IPS-18a (cell line): Measurements from ENCODE around the gene FUBP1.
A peak's percentile ranks its signal among the peaks of the same experiment; 100 is the strongest.
"Not testable (repeated sequence)": the region's sequence is repeated elsewhere in the genome, so short reads cannot be mapped to it uniquely, and the experiment has no call there.

ENCODE experiments used
- H3K27ac ChIP-seq: one replicate; pipeline ENCODE4 v1.5.1; 2013; ENCODE audit warnings: low read length
- H3K27me3 ChIP-seq: one replicate; pipeline ENCODE4 v1.6.1; 2013; ENCODE audit warnings: mild to moderate bottlenecking, low read length; ENCODE audit not compliant: control insufficient read depth, insufficient read depth
- H3K36me3 ChIP-seq: one replicate; pipeline ENCODE4 v1.6.1; 2013; ENCODE audit warnings: low read depth, low read length; ENCODE audit not compliant: control insufficient read depth
- H3K4me1 ChIP-seq: one replicate; pipeline ENCODE4 v1.6.1; 2013; ENCODE audit warnings: low read depth, low read length; ENCODE audit not compliant: control insufficient read depth
- H3K4me3 ChIP-seq: one replicate; pipeline ENCODE4 v1.5.1; 2013; ENCODE audit warnings: low read length
- H3K9ac ChIP-seq: one replicate; pipeline ENCODE4 v1.6.1; 2013; ENCODE audit warnings: mild to moderate bottlenecking, low read length, moderate library complexity
- H3K9me3 ChIP-seq: one replicate; pipeline ENCODE4 v1.6.1; 2013; ENCODE audit warnings: low read depth, low read length; ENCODE audit not compliant: control insufficient read depth

FUBP1 gene

DNA sequence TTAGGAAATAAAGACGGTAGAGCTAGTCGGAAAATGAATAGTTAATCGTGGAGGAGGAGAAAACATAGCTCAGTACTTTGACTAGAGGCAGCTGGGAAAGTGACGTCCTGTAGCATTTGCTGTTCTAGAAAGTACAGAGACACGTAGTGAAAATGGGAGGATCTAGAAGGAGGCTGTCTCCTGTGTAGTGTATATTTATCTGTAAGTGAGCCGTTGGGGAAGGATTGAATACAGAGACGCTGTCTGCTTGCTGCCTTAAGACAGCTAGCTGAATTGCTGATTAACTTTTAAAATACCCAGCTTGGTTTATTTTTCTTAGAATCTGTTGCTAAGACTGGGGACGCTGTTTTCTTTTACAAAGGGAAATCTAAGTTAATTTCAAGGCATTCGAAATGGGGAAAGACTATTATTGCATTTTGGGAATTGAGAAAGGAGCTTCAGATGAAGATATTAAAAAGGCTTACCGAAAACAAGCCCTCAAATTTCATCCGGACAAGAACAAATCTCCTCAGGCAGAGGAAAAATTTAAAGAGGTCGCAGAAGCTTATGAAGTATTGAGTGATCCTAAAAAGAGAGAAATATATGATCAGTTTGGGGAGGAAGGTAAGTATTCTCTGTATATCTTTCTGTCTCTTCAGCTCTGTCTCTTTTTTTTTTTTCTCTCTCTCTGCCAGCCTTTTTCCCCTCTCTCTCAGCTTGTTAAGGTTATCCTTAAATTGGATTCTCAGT is 26.0 kb upstream of the FUBP1 start, which contains the start of gene DNAJB4:
TSS of gene DNAJB4 (plus strand) at position 221 of the 729 bp plus-strand sequence. CDS start at position 393, 172 bp downstream.
- H3K4me1 ChIP-seq = peaks cover 15% of the 10 kb centered on the region
- peak within 1 kb of the TSS; percentile 64 for H3K4me3 ChIP-seq
- no peaks in the 10 kb centered on the region for H3K27me3 ChIP-seq
- no peaks in the 10 kb centered on the region for H3K36me3 ChIP-seq
- H3K27ac ChIP-seq = peak within 1 kb of the TSS; percentile 87
- H3K9me3 ChIP-seq = no peaks in the 10 kb centered on the region
- H3K9ac ChIP-seq = peak within 1 kb of the TSS; percentile 80

DNA sequence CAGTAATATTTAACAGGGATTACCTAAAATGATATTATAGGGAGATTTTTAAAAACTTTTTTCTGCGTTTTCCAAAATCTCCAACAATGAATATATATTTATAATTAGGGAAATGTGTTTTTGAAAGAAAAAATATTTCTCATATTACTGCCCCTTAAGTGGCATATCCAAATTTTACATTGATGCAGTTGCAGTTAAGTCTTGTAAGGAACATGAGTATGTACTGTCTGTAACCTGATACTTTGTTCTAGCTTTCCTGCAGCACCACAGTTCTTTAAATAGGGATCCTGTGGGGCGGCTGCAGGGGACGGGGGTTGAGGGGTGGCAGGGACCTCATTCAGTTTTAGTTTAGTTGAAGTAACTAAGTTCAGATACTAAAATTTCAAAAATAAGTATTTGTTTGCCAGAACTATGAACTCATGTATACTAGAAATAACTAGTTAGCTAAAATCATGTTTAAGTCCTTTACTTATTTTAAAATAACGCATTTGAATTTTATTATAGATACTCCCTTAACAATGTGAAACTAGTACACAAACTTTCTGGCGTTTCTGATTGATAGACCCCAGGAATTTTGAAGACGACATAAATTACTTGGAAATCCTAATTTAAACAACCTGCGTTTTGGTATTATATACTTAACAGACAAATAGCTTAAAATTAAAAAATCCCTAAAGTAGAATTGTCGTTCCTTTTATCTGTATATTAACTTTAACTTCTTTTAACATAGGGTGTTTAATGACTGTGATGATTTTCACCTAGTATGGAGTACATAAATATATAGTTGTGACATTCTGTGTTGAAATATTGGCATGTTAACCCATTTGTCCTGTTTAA is 25.2 kb upstream of the FUBP1 start:
- no peaks in the 10 kb centered on the region for H3K36me3 ChIP-seq
- peak overlapping the region; percentile 87 for H3K27ac ChIP-seq
- no peaks in the 10 kb centered on the region for H3K9me3 ChIP-seq
- H3K27me3 ChIP-seq = no peaks in the 10 kb centered on the region
- peak overlapping the region; percentile 64 for H3K4me3 ChIP-seq
- H3K4me1 ChIP-seq = peaks cover 15% of the 10 kb centered on the region
- H3K9ac ChIP-seq = peak overlapping the region; percentile 80

- Histone ChIP-seq H3K27ac (no peak overlapping the region), H3K4me3 (no peak overlapping the region), H3K27me3 (no peaks in the 10 kb centered on the region), H3K4me1 (peaks cover 15% of the 10 kb centered on the region), H3K36me3 (no peaks in the 10 kb centered on the region), H3K9me3 (no peaks in the 10 kb centered on the region), H3K9ac (peak overlapping the region; percentile 4)
Observed at GRCh38 chr1:78003070-78003746, 24.3 kb upstream of the FUBP1 start.

DNA sequence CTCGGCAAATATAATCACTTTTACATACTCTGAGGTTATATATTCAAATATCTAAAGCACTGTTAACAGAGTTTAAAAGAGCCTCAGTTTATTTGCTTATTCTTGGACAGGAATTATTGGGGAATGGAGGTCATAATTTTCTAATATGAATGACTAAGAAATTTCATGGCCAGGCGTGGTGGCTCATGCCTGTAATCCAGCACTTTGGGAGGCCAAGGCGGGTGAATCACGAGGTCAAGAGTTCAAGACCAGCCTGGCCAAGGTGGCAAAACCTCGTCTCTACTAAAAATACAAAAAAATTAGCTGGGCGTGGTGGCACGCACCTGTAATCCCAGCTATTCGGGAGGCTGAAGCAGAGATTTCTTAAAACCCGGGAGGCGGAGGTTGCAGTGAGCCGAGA is 21.7 kb upstream of the FUBP1 start:
- H3K9ac ChIP-seq, H3K4me3 ChIP-seq, H3K36me3 ChIP-seq, H3K27ac ChIP-seq, H3K9me3 ChIP-seq, H3K27me3 ChIP-seq: not testable (repeated sequence)
- H3K4me1 ChIP-seq = peaks cover 13% of the 10 kb centered on the region

- Histone ChIP-seq H3K9ac (no peak overlapping the region), H3K9me3 (no peaks in the 10 kb centered on the region), H3K27me3 (no peaks in the 10 kb centered on the region), H3K4me3 (no peak overlapping the region), H3K36me3 (no peaks in the 10 kb centered on the region), H3K4me1 (no peaks in the 10 kb centered on the region), H3K27ac (no peak overlapping the region)
Observed at GRCh38 chr1:77996734-77997133, 17.9 kb upstream of the FUBP1 start.

DNA sequence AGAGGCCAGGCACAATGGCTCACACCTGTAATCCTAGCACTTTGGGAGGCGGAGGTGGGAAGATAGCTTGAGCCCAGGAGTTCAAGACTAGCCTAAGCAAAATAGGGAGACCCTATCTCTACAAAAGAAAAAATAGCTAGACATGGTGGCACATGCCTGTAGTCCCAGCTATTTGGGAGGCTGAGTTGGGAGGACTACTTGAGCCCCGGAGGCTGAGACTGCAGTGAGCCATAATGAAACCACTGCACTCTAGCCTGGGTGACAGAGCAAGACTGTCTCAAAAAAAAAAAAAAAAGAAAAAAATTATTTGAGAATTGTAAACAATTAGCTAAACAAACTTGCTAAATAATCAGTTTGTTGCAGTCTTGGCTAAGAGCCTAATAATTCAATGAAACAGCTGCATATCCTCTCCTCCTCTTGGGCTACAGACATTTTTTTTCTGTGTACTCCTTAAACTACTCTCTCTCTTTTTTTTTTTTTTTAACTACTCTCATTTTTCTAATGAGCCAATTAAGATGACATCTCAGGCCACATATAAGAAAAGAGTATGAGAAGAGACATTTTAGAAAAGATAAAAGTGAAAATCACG is 15.3 kb upstream of the FUBP1 start:
- H3K27ac ChIP-seq = no peak overlapping the region
- H3K9ac ChIP-seq = no peak overlapping the region
- no peak overlapping the region for H3K4me3 ChIP-seq
- H3K27me3 ChIP-seq = no peaks in the 10 kb centered on the region
- no peaks in the 10 kb centered on the region for H3K9me3 ChIP-seq
- H3K4me1 ChIP-seq = peaks cover 6% of the 10 kb centered on the region
- H3K36me3 ChIP-seq = no peaks in the 10 kb centered on the region

GRCh38 chr1:77991638-77992037 is 12.8 kb upstream of the FUBP1 start:
- Histone ChIP-seq H3K9me3 (no peaks in the 10 kb centered on the region), H3K27me3 (no peaks in the 10 kb centered on the region), H3K4me1 (peaks cover 6% of the 10 kb centered on the region), H3K9ac (no peak overlapping the region), H3K36me3 (no peaks in the 10 kb centered on the region), H3K27ac (no peak overlapping the region), H3K4me3 (no peak overlapping the region)

DNA sequence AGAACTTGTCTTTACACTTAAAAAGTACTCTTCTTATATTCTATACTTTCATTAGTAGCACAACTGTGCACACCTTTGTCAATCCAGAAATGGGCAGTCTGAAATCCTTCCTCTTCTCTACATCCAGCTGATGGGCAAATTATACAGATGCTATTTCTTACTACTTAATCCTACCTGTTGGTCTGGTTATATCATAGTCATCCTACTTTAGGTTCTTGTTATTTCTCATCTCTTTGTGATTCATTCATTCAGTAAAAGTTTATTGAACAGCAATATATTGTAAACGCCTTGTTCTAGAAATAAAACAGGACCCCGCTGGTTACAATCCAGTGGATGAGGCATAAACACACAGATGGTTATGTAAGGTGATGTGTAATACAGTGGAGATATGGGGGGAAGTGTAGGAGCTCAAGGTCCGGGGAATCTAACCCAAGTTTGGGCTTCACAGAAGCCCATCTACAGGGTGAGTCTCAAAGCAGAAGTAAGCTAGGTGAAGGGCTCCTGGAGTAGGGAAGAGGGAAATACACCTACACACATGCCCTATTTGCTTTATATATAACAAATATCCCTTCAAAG is 11.8 kb upstream of the FUBP1 start:
- H3K9me3 ChIP-seq = no peaks in the 10 kb centered on the region
- H3K4me1 ChIP-seq = peaks cover 6% of the 10 kb centered on the region
- no peak overlapping the region for H3K4me3 ChIP-seq
- H3K9ac ChIP-seq = no peak overlapping the region
- no peaks in the 10 kb centered on the region for H3K27me3 ChIP-seq
- H3K27ac ChIP-seq = no peak overlapping the region
- H3K36me3 ChIP-seq = no peaks in the 10 kb centered on the region

GRCh38 chr1:77989744-77990143 is 10.9 kb upstream of the FUBP1 start:
- no peaks in the 10 kb centered on the region for H3K9me3 ChIP-seq
- H3K4me1 ChIP-seq = peaks cover 6% of the 10 kb centered on the region
- no peak overlapping the region for H3K9ac ChIP-seq
- H3K27ac ChIP-seq = no peak overlapping the region
- H3K27me3 ChIP-seq = no peaks in the 10 kb centered on the region
- H3K36me3 ChIP-seq = no peaks in the 10 kb centered on the region
- H3K4me3 ChIP-seq = no peak overlapping the region

DNA sequence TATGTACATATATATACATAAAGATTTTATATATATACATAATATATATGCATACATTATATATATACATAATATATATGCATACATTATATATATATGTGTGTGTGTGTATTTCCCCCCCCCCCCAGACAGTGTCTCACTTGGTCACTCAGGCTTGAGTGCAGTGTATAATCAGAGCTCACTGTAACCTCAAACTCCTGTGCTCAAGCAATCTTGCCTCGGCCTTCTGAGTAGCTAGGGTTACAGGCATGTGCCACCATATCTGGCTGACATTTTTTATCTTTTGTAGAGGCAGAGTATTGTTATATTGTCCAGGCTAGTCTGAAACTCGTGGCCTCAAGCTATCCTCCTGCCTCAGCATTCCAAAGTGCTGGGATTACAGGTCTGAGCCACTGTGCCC is 9.0 kb upstream of the FUBP1 start:
- Histone ChIP-seq H3K4me3 (no peak overlapping the region), H3K27ac (no peak overlapping the region), H3K9ac (no peak overlapping the region), H3K4me1 (peaks cover 6% of the 10 kb centered on the region), H3K36me3 (peaks cover 5% of the 10 kb centered on the region), H3K9me3 (no peaks in the 10 kb centered on the region), H3K27me3 (no peaks in the 10 kb centered on the region)

DNA sequence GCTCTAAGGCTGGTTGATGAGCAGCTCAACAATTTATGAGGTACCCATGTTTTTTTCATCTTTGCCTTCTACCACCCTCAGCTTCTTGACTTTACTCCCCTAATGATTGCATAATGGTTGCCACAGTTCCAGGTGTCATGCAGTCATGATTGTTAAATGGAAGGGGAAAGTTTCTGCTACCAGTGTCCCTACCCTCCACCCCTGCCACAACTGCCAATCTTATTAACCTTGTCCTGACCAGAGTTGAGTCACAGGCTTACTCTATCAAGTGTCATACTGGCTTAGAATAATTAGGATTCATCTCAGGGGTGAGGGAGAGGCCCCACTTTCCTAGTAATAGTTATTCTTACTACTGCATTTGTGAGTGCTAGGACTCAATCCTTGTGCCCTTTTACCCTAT is 7.9 kb upstream of the FUBP1 start:
- Histone ChIP-seq H3K4me1 (peaks cover 6% of the 10 kb centered on the region), H3K4me3 (no peak overlapping the region), H3K9me3 (no peaks in the 10 kb centered on the region), H3K27me3 (no peaks in the 10 kb centered on the region), H3K36me3 (peaks cover 5% of the 10 kb centered on the region), H3K9ac (no peak overlapping the region), H3K27ac (no peak overlapping the region)
